NCI-H1048 (cell line): ENCODE data around the gene LENG9.

Experiments used
- DNase-seq: peaks from one replicate; lab custom pipeline; 2025; lab: John Stamatoyannopoulos, UW

The LENG9 gene

GRCh38 chr19:54421521-54421920 is 42.1 kb downstream of the LENG9 start:
- DNase-seq = no peak

GRCh38 chr19:54421169-54421516 is 42.4 kb downstream of the LENG9 start:
- DNase-seq = no peak

- no peak for DNase-seq
Observed at GRCh38 chr19:54420383-54421168, 43.0 kb downstream of the LENG9 start.

GRCh38 chr19:54420068-54420382 is 43.6 kb downstream of the LENG9 start:
- DNase-seq = no peak

- no peak for DNase-seq
Observed at GRCh38 chr19:54418930-54419800, 44.4 kb downstream of the LENG9 start.

GRCh38 chr19:54418030-54418929 is 45.3 kb downstream of the LENG9 start:
- no peak for DNase-seq

- no peak for DNase-seq
Observed at GRCh38 chr19:54416695-54417491, 46.7 kb downstream of the LENG9 start.

- no peak for DNase-seq
Observed at GRCh38 chr19:54415901-54416673, 47.5 kb downstream of the LENG9 start.

- DNase-seq = no peak
Observed at GRCh38 chr19:54415208-54415900, 48.2 kb downstream of the LENG9 start, which contains the start of gene TTYH1. TSS of gene TTYH1 (plus strand) at chr19:54415464. CDS start at chr19:54415553, 89 bp downstream.

GRCh38 chr19:54414156-54414555 is 49.4 kb downstream of the LENG9 start:
- no peak for DNase-seq

GRCh38 chr19:54412877-54413276 is 50.7 kb downstream of the LENG9 start:
- DNase-seq = no peak
